CD14-positive monocyte (primary cell): ENCODE measurements around the gene C17orf114.

Source experiments
- DNase-seq, 3 donors: peaks; one replicate each; pipeline ENCODE4 v3.0.0-alpha.2; 2011 to 2022
- H2AFZ ChIP-seq: 2 replicates; pipeline ENCODE4 v1.6.0; 2012; ENCODE audit warnings: mild to moderate bottlenecking, low read depth, low read length, inconsistent platforms; ENCODE audit not compliant: insufficient read depth, poor library complexity, severe bottlenecking
- H3K27ac ChIP-seq, 2 donors: 1 replicate in 1 of 2; 2 replicates in 1 of 2; pipeline ENCODE4 v1.5.1; 2012 to 2013; ENCODE audit warnings: low read length in 2 of 2, control low read depth in 1 of 2, inconsistent platforms in 1 of 2, low read depth in 1 of 2, mild to moderate bottlenecking in 1 of 2
- H3K27me3 ChIP-seq, 2 donors: one replicate each; pipeline versions ENCODE4 v1.6.0 to v1.6.1; 2011 to 2013; ENCODE audit warnings: low read length in 2 of 2; ENCODE audit not compliant: control insufficient read depth in 2 of 2, insufficient read depth in 2 of 2
- H3K36me3 ChIP-seq, 2 donors: replicated peaks in 1 of 2; 1 replicate in 1 of 2; 2 replicates in 1 of 2; pipeline versions ENCODE4 v1.5.1 to v1.6.1; 2012 to 2013; ENCODE audit warnings: low read length in 2 of 2, control low read depth in 1 of 2, inconsistent platforms in 1 of 2, mild to moderate bottlenecking in 1 of 2; ENCODE audit not compliant: insufficient read depth in 2 of 2, control insufficient read depth in 1 of 2
- H3K4me1 ChIP-seq, 2 donors: 1 replicate in 1 of 2; 2 replicates in 1 of 2; pipeline versions ENCODE4 v1.5.1 to v1.6.1; 2012 to 2013; ENCODE audit warnings: low read length in 2 of 2, control low read depth in 1 of 2, inconsistent platforms in 1 of 2, mild to moderate bottlenecking in 1 of 2, moderate library complexity in 1 of 2; ENCODE audit not compliant: insufficient read depth in 2 of 2, control insufficient read depth in 1 of 2
- H3K4me2 ChIP-seq: replicated peaks from 2 replicates; pipeline ENCODE3; 2012; ENCODE audit warnings: low read length, moderate library complexity, mild to moderate bottlenecking; ENCODE audit not compliant: poor library complexity, severe bottlenecking; ENCODE audit errors: extremely low read depth
- H3K4me3 ChIP-seq, 3 experiments: fragments of 200-600 bp in 1 of 3; sonication (generic) in 1 of 3; replicated peaks in 1 of 3; 1 replicate in 2 of 3; 2 replicates in 1 of 3; pipeline ENCODE4 v1.5.1; 2011 to 2013; ENCODE audit warnings: low read length in 3 of 3, mild to moderate bottlenecking in 3 of 3, control low read depth in 2 of 3, low read depth in 2 of 3, inconsistent platforms in 1 of 3, moderate library complexity in 1 of 3
- H3K79me2 ChIP-seq: 2 replicates; pipeline ENCODE4 v1.6.0; 2012; ENCODE audit warnings: mild to moderate bottlenecking, control low read depth, inconsistent platforms, low read length, moderate library complexity; ENCODE audit not compliant: insufficient read depth
- H3K9ac ChIP-seq: 2 replicates; pipeline ENCODE4 v1.6.0; 2017; ENCODE audit warnings: low read length, mild to moderate bottlenecking; ENCODE audit not compliant: insufficient read depth, poor library complexity, severe bottlenecking
- H3K9me3 ChIP-seq, 2 donors: replicated peaks in 1 of 2; 1 replicate in 1 of 2; 2 replicates in 1 of 2; pipeline versions ENCODE4 v1.5.1 to v1.6.1; 2012 to 2013; ENCODE audit warnings: low read length in 2 of 2, control low read depth in 1 of 2; ENCODE audit not compliant: control insufficient read depth in 1 of 2, insufficient read depth in 1 of 2
- H4K20me1 ChIP-seq: 2 replicates; pipeline ENCODE4 v1.6.0; 2012; ENCODE audit warnings: mild to moderate bottlenecking, low read length, control low read depth, moderate library complexity; ENCODE audit not compliant: insufficient read depth
- H3K27ac Mint-ChIP-seq, 7 donors: one replicate each; pipeline ENCODE4 v1.8.0; 2020; ENCODE audit warnings: mild to moderate bottlenecking in 7 of 7, mixed read lengths in 7 of 7, moderate library complexity in 6 of 7, inconsistent platforms in 2 of 7
- H3K27me3 Mint-ChIP-seq, 3 donors: one replicate each; pipeline ENCODE4 v1.8.0; 2021 to 2022; ENCODE audit warnings: low read depth in 3 of 3, mild to moderate bottlenecking in 3 of 3, mixed read lengths in 3 of 3, moderate library complexity in 3 of 3, inconsistent platforms in 1 of 3
- H3K36me3 Mint-ChIP-seq, 2 donors: one replicate each; pipeline ENCODE4 v1.8.0; 2020; ENCODE audit warnings: mixed read lengths in 2 of 2, inconsistent platforms in 1 of 2, mild to moderate bottlenecking in 1 of 2
- H3K4me1 Mint-ChIP-seq: one replicate; pipeline ENCODE4 v1.8.0; 2020; ENCODE audit warnings: mild to moderate bottlenecking, mixed read lengths
- H3K4me3 Mint-ChIP-seq, 2 donors: one replicate each; pipeline ENCODE4 v1.8.0; 2020; ENCODE audit warnings: mild to moderate bottlenecking in 2 of 2, mixed read lengths in 2 of 2, moderate library complexity in 1 of 2
- H3K9me3 Mint-ChIP-seq, 7 donors: one replicate each; pipeline ENCODE4 v1.8.0; 2020 to 2022; ENCODE audit warnings: mixed read lengths in 7 of 7, mild to moderate bottlenecking in 6 of 7, moderate library complexity in 6 of 7, inconsistent platforms in 2 of 7
- WGBS: methylation state at CpG from one replicate; pipeline ENCODE4 v1.1.5; 2013; ENCODE audit warnings: missing lambda C conversion rate; ENCODE audit not compliant: insufficient coverage; 5-methylcytosine and 5-hydroxymethylcytosine counted together
- intact Hi-C, 2 donors: fragments of 100-400 bp; cut with micrococcal nuclease; formaldehyde crosslinking; loops; one replicate each; pipeline versions ENCODE4 v1.15.0 to v1.15.1; 2023
- TF ChIP-seq, protein P1 (sequence below): fragments of 200-600 bp; IDR thresholded peaks from one replicate; pipeline ENCODE4 v1.8.0; 2022; ENCODE audit warnings: antibody characterized with exemption, mild to moderate bottlenecking

The C17orf114 gene

DNA sequence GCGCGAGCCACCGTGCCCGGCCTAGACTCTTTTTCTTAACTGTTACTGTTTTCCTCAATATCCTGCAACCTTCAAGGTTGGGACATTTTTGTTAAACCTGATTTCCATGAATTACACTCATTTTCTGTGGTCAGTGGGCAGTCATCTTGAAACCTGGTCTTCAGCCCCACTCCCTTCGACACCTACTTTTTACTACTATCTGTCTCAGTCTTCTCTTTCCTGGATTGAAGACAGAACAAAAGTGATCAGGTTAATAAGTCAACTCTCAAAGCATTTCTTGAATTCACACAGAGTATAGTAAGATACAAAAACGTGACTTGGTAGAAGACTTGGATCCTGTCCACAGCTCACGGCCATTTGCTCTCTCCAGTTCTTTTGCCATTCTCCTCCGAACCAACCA, 37.1 kb upstream of the C17orf114 start:
- H4K20me1 ChIP-seq = peaks cover 15% of the 10 kb centered on the region
- no peak overlapping the region for H3K9ac ChIP-seq
- Mint-ChIP-seq H3K27ac (no peak overlapping the region), H3K36me3 (peaks cover 51 to 54% of the 10 kb centered on the region in 2 donors), H3K4me1 (peaks cover 69% of the 10 kb centered on the region), H3K4me3 (peak overlapping the region in 1 of 2 donors; percentile 17), H3K27me3 (peaks cover 0 to 3% (median 0%) of the 10 kb centered on the region in 3 donors), H3K9me3 (no peaks in the 10 kb centered on the region)
- WGBS = 100% methylated on average over 1 of the region's 8 CpGs
- H3K27me3 ChIP-seq = no peaks in the 10 kb centered on the region
- no peaks in the 10 kb centered on the region for H3K9me3 ChIP-seq
- no peak overlapping the region for H3K27ac ChIP-seq
- intact Hi-C loops = loop anchor here (5.0 kb wide), 3 partner anchors 33 to 42 kb away; partner anchors contain the start of gene PSMB6 (in 1 of the 2)
- no peak for DNase-seq
- no peak overlapping the region for H2AFZ ChIP-seq
- TF ChIP-seq, protein P1, sequence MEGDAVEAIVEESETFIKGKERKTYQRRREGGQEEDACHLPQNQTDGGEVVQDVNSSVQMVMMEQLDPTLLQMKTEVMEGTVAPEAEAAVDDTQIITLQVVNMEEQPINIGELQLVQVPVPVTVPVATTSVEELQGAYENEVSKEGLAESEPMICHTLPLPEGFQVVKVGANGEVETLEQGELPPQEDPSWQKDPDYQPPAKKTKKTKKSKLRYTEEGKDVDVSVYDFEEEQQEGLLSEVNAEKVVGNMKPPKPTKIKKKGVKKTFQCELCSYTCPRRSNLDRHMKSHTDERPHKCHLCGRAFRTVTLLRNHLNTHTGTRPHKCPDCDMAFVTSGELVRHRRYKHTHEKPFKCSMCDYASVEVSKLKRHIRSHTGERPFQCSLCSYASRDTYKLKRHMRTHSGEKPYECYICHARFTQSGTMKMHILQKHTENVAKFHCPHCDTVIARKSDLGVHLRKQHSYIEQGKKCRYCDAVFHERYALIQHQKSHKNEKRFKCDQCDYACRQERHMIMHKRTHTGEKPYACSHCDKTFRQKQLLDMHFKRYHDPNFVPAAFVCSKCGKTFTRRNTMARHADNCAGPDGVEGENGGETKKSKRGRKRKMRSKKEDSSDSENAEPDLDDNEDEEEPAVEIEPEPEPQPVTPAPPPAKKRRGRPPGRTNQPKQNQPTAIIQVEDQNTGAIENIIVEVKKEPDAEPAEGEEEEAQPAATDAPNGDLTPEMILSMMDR = no peak
- peaks cover 10 to 31% of the 10 kb centered on the region in 2 donors for H3K36me3 ChIP-seq
- no peak overlapping the region for H3K4me3 ChIP-seq
- peaks cover 85% of the 10 kb centered on the region for H3K79me2 ChIP-seq
- H3K4me1 ChIP-seq = peaks cover 43 to 57% of the 10 kb centered on the region in 2 donors
- H3K4me2 ChIP-seq = no peak overlapping the region

DNA sequence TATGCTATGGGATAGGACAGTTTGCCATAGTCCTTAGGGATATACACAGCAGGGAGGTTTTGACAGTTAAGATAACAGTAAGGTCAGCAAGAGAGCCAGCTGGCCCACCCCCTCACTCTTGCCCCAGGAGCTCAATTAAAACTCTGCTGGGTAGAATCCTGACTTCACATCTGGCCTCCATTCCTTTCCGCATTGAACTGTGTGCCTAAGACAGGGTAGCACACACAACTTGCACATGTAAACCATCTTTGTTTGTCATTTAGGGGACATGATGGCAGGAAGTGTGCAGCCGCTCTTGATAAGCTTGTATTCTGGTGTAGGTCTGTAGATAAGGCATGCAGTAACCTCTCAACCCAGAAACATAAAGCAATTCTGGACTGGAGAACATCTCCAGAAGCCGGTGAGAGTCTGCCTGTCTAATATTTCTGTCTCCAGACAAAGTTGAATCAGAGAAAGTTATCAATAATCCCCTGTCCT, 36.2 kb upstream of the C17orf114 start:
- no peak overlapping the region for H2AFZ ChIP-seq
- H3K27me3 Mint-ChIP-seq = peaks cover 0 to 3% (median 0%) of the 10 kb centered on the region in 3 donors
- H3K4me2 ChIP-seq = no peak overlapping the region
- H3K27ac Mint-ChIP-seq = no peak overlapping the region
- no peaks in the 10 kb centered on the region for H3K9me3 Mint-ChIP-seq
- no peak overlapping the region for H3K4me3 Mint-ChIP-seq
- H3K4me1 ChIP-seq = peaks cover 41 to 55% of the 10 kb centered on the region in 2 donors
- no peaks in the 10 kb centered on the region for H3K27me3 ChIP-seq
- peaks cover 10 to 31% of the 10 kb centered on the region in 2 donors for H3K36me3 ChIP-seq
- DNase-seq = no peak
- peaks cover 21% of the 10 kb centered on the region for H4K20me1 ChIP-seq
- no peak overlapping the region for H3K9ac ChIP-seq
- H3K79me2 ChIP-seq = peaks cover 92% of the 10 kb centered on the region
- TF ChIP-seq, protein P1 = no peak
- peaks cover 65% of the 10 kb centered on the region for H3K4me1 Mint-ChIP-seq
- peaks cover 51 to 54% of the 10 kb centered on the region in 2 donors for H3K36me3 Mint-ChIP-seq
- no peaks in the 10 kb centered on the region for H3K9me3 ChIP-seq
- intact Hi-C loops = loop anchor here (5.0 kb wide), 3 partner anchors 34 to 41 kb away; partner anchors contain the start of gene PSMB6 (in 1 of the 2)
- 100% methylated on average over 1 of the region's 3 CpGs for WGBS
- H3K4me3 ChIP-seq = no peak overlapping the region
- H3K27ac ChIP-seq = no peak overlapping the region
